Stimulated activated CD4-positive, alpha-beta T cell treated with anti-CD3 and anti-CD28 coated beads, TNF-alpha, amount 100 ng/mL, for 48 hours (primary cell): ENCODE results near the gene KCNMA1.

Experiments used
- DNase-seq, 3 donors: peaks; one replicate each; pipeline ENCODE4 v3.0.0-alpha.2; 2020; ENCODE audit warnings: low read depth in 3 of 3

KCNMA1 gene

DNA sequence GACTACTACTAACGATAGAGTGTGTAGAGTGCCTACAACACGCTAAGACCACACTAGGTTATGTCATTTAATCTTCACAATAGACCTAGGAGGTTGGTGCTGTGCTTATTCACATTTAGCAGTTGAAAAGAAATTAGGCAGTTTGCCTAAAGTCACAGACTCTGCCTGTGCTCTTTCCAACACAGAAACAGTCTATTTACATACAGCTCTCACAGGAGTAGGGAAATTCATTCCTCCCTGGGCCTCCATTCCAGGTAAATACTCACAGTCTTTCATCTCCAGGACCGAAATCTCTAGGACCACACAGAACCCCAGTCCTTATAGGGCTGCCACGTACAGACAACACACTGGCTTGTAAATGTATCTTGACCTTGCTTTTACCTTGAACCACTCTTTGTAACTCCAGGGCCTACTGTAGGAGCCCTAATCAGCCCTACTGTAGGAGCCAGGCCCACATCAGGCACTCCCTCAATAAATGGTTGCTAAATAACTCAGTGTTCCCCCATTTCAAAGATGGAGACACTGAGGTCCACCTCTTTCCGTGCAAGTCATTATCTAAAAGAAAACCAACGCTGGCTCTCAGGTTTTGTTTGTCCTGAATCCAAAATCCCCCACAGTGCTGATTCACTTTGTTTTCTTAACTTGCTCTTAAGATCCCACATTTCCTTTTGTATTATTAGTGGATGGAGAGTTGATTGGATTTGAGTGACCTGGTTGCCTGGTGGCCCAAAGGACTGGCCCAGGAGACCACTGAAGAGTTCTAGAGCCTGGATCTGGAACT is 146.9 kb downstream of the KCNMA1 start:
- DNase-seq: no peak

DNA sequence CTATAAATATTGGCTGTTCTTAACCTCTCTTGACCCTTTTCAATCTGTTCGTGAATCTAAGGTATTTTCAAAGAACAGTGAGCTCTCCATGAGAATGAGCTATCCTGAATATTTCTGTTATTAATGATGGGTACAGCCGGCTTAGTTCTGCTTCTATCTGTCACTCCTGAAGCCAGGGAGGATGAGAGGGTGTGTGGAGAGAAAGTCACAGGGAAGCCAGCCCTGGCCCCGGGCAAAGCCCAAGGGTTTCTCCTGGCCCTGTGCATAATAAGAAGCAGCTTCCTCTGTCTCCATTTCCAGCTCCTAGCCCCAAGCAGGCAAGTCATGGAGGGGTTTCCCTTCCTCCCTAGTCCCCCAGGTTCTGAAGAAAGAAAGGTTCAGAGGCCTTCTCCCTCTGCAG is 151.1 kb downstream of the KCNMA1 start:
- DNase-seq: no peak

DNA sequence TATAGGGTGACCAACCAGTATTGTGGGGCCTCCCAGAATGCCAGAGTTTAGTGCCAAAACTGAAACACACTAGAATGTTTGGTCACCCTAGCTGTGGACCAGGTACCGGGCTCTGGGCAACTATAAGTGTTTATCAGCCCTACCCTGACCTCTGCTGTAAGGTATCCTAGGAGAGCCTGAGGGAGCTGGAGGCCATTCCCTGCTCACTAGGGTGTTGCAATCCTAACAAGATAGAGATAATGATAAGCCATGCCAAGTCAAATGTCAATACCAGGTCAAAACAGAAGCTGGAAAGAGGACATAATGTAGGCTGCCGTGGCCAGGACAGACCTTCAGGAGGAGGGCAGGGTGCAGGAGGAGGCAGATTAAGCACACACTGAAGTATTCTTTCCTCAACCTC is 151.8 kb downstream of the KCNMA1 start:
- DNase-seq: no peak

DNA sequence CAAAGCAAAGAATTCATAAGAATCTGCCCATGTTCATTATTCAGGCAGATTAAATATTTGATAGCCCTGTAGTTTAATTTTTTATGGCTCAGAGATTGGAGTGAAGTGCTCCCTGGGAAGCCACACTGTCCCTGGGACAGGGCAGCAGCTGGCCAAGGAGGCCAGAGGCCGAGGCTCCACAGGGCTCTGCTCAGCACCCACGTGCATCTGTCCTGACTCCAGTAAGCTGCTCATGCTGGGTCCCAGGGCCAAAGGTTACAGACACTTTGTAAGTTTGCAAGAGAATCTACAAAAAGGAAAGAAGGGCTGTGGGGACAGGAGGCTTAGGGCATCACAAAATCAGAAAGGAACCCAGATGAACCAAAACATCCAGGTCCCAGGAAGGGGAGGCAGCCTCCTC is 155.5 kb downstream of the KCNMA1 start:
- no peak for DNase-seq

DNA sequence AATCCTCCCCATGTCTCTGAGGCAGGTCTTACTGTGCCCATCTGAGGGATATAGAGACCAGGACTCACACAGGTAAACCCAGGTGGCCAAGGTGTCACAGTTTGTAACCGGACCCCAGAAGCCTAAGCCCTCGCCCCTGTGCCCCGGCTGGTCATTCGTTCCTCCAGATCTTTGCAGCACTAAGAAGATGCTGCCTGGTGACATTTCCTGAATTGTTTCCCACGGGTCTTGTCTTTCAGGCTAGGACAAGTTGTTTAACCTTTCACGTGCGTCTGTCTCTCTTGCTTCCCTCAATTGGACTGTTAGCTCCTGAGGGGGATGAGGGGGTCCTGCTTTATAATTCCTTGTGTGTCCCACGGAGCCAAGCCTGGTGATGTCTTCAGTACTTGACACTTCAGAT is 158.0 kb downstream of the KCNMA1 start:
- no peak for DNase-seq

DNA sequence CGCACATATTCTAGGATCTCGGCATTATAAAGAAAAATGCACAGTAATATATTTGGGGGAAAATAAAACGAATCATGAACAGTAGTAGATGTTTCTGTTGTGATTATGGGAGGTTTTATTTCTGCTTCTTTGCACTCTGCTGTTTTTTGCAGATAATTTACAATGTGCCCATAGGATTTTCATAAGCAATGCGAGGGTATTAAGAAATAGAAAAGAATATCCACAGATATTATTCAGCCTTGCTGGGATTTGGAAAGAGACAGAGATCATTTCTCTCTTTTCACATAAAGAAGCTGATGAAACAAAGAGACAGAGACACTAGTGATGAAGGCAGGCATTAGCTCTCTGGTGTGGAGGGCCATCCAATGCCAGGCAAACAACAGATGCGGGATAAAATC is 158.6 kb downstream of the KCNMA1 start:
- DNase-seq: no peak

DNA sequence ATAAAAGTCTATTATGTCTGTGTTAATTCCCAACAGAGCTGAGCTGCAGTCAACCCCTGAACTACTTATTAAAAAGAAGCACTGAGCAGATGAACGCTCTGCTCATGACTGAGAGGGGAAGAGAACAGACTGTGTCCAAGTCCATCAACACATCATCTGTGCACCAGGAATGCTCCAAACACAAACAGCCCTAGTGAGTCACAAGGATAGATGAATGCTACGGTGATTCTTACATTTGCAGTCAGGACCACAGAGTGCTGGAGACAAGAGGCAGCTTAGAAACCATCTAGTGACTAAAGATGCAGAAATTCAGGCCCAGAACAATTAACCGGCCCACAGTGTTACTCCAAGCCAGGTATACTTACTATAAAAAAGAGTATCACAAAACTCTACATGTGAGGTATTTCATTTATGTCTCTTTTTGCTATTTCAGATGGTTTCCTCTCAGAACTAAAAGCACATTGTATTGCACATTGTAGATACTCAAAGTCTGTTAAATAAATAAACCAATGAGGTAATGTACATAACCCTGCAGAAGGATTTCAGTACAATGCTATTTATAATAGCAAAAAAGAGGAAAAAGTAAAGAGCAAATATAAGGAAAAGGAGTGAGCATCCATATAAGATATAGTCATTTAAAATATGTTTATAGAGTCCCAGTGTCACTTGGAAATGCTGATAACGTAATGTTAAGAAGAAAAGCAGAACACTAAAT is 159.2 kb downstream of the KCNMA1 start:
- DNase-seq: no peak

DNA sequence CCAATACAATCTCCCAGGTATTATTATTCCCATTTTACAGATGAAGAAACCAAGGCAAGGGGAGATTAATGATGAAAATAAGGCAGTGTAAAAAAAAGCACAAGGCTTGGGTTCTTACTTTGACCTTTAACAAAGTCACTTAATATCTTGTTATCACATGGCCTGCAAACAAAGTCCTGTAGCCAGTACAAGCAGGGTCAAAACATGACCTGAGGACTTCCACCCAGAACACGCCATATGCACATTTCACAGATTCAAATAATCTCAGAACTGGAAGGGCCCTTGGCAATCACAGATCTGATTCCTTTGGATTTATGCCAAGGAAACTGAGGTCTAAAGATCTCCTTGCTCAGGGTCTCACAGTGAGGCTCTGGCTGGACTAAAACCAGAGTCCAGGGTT is 162.1 kb downstream of the KCNMA1 start:
- DNase-seq: no peak

DNA sequence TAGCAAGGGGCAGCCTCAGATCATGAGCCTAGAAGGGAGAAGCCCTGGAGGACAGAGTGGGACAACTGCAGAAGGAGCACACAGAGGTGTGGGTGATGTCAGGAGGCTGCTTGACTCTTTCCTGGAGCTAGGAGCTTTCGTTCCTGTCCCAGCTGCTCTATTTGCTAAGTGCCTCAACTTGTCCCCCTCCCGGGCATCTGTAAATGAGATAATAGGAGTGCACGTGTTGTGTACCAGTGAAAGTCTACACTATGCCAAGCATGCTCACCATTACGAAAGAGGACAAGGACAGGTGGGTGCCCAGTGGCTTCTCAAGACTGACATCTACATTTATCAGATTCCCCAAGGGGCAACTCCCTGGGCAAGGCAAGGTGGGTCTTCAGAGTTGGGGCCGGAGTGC is 162.7 kb downstream of the KCNMA1 start:
- DNase-seq: no peak

DNA sequence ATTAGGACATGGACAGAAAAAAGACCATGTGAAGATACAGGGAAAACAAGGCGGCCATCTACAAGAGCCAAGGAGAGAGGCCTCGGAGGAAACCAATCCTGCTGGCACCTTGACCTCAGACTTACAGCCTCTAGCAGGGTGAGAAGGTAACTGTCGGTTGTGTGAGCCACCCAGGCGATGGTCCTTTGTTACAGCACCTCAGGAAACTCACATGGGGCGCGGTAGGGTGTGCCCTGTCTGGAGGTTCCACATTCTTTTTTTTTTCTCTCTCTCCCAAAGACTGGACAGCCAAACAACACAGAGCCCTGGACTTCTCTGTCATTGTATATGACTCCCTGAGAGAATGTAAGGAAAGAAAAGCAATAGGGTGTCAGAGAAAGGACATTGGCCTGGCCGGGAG is 163.2 kb downstream of the KCNMA1 start:
- DNase-seq: no peak

DNA sequence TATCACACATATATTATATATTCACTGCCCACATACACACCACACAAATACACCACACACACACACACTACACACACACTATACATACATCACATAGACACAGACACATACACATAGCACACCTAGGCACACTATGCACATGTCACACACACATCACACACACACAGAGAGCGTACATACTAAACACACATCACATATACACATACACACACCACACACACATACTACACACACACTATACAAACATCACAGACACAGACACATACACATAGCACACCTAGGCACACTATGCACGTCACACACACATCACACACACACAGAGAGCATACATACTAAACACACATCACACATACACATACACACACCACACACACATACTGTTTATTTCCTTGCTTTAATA is 165.5 kb downstream of the KCNMA1 start:
- no peak for DNase-seq

DNA sequence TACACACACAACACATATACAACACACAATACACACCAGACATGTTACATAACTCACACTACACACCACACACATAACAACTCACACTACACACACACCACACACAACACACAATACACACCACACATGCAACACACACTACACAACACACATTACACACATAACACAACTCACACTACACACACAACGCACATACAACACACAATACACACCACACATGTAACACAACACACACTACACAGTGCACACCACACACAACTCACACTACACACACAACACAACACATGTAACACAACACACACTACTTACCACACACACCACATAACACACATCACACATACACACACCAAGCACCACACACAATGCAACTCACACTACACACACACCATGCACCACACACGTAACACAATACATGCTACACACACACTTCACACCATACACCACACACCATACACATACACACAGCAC is 166.5 kb downstream of the KCNMA1 start:
- no peak for DNase-seq

DNA sequence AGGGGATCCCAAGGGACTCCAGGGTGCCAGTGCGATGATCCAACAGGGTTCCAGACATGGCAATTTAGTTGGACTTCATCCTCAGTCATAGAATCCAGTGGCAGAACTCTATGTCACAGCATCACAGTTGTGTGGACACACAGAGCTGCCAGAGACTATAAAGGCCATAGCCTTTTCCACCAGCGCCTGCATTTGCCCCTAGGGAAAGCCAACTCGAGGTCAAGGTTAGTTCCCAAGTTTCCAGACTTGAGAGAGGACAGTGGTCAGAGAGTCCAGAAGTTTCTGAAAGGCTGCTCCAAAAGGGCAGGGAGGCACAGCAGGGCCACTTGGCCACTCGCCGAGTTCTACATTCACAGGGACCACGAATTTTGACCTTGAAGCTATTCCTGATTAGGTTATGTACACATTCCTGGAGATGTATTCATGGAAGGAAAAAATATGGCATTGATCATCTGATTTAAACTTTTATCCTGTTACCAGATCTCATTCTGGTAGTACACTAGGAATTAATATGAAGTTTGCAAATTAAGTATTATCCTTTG is 170.1 kb downstream of the KCNMA1 start:
- no peak for DNase-seq

DNA sequence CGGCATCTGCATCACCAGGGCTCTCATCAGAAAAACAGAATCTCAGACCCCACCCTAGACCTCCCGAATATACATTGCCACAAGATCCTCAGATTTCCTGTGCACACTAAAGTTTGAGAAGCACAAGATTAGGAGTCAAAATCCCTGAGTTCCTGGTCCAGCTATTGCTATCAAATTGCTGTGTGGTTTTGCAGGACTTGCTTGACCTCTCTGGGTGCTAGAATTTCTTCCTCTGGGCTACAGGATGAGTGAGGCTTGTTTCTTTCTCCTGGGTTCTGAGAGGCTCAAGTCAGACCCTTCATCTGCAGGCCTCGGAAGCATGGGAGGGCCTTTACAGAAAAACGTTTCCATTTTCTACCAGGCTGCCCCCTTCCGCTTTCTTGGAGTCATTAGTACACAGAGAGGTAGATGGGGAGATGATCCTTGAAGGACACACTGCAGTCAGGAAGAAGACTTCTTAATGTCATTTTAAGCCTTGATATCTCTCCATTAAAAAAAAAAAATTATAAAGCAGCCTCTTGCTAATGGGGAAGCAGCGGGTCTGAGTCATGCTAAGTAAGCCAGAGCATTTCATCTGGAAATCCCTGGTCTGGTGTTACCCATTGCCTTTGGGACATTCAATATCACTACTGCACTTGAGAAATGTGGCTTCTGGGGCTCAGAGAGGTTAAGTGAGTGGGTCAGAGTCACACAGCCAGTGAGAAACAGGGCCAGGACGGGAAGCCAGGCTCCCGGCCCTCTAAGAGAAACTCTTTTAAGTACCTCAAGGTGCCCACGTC is 173.5 kb downstream of the KCNMA1 start:
- DNase-seq: no peak

DNA sequence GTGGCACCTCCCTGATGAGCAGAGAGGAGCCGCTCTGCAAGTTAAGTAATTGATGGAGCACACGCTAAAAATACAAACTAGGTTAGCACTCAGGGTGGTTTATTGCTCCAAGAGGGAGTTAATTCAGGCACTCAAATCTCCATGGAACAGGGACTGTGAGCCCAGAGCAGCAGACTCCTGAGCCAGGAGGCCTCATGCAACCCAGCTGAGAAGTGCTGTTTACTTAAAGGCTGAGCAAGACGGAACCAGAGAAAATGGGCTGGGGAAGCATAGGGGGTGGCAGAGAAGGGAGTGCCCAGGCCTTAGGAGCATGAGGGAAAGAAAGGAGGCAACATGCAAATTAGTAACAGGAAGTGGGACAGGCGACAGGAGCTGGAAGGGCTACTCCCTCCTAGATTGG is 174.1 kb downstream of the KCNMA1 start:
- DNase-seq: no peak

DNA sequence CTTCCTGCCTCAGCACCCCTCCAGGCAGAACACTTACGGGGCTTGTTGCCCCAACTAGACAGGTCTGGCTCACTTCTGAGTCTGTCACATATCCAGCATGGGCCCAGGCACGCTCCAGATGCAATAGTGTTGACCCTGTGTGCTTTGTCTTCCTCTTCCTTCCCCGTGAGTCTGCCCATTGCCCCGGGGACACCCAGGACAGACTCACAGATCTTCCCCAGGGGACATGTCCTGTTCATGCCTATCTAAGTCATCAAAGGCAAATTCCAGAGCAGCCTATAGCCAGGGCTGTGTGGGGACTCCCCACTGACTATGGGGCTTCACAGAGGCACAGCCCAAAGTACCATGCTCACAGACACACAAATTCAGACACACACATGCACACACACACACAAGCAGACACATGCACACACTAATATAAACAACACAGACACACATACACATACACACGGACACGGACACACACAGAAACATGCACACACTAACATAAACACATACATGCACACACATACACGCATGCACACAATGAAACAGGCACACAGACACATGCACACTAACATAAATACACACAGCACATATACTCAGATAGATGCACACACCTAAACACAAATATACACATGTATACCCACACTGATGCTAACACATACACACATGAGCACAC is 175.8 kb downstream of the KCNMA1 start:
- no peak for DNase-seq

DNA sequence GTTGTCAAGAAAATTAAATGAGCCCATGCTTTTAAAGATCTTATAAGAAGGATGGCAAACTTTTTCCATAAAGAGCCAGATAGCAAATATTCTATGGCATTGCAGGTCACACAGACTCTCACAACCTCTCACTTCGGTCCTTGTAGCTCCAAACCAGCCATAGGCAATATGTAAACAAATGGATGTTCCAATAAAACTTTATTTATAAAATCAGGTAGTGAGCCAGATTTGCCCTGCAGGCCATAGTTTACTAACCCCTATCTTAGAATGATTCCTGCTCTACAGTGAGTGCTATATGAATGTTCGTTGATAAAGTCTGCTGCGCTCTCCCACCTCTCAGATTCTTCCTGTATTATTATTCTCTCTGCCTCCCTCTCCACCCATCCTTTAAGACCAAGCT is 177.7 kb downstream of the KCNMA1 start:
- DNase-seq: no peak

DNA sequence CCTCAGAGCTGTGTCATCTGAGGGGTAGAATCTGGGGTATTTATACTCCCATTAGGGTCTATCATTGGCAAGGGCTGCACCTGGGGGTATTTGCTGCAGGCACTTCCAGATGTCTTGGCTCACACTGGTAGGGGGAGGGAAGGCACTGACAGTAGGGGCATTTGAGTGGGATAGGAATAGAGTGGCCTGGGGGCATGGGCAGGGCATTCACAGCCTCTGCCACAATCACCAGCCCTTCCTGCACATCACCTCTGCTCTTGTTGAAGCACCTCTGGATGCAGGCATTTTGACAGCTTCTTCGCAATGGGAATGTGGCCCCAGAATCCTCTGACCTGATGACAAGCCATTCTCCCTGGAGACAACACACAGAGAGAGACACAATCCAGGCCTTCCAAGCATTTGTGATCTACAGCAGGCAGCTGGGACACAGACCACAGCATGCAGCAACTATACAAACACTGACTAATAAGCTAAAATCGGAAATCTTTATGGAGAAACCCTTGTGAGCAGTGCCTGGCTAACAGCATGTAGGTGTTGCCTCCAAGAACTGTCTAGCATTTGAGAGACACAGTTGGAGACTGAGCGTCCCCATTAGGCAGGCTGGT is 178.5 kb downstream of the KCNMA1 start:
- no peak for DNase-seq

DNA sequence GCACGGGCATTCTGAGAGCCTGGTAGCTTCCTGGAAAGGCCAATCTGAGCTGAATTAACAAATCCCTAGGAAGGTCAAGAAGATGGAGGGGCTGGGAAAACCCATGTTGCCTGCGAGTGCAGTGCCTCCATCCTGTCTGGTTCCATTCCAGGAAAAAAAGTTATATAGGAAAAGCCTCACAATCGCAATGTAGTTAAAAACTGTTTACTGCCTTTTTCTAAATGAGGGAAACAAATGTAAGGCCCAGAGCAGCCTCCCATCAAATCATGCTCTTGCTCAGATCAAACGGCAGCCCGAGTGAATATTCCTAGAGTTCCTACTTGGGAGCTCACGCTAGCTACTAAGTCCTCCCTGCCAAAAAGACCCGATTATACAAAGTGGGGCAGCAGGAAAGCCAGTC is 179.9 kb downstream of the KCNMA1 start:
- DNase-seq: no peak

DNA sequence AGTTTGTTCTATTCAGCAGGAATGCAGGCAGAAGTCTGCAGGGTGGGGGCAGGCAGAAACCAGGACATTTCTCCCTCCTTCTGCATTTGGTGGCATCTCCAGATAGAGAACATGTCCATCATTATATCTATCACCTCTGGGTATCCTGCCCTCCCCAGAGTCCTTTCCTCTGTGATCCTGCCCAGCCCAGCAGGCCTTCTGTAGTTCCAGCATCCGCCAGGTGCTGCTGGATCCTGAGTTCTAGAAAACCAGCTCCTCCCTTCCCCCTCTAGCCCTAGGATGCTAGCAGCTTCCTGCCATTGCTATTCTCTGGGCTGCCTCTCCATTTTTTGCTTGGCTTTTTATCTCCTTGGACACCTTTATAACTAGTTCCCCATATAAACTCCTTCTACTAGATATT is 180.3 kb downstream of the KCNMA1 start:
- DNase-seq: no peak

DNA sequence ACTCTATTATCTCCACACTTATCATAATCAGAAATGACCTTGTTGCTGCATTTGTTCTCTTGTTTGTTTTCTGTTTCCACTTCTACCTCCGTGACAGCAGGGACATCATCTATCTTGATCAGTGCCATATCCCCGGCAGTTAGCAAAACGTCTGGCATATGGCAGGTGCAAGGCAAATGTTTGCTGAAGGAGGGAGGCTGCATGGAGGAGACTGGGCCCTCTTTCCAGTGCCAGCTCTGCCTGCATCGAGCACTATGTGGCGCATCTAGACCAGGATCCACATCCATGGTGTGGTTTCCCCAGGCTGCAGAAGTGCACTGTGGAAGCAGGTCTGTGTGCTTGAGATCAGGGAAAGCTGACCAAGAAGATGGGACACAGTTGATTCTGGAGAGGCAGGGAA is 181.2 kb downstream of the KCNMA1 start:
- no peak for DNase-seq
